ENCODE results near the gene SLC9C2. TPM values are rescaled to one million over a fixed set of nuclear protein-coding genes. Genes with fewer than 3 reads are reported as not detected.

The SLC9C2 gene
- total RNA-seq, 1 experiment from 2014 or later = not detected

DNA sequence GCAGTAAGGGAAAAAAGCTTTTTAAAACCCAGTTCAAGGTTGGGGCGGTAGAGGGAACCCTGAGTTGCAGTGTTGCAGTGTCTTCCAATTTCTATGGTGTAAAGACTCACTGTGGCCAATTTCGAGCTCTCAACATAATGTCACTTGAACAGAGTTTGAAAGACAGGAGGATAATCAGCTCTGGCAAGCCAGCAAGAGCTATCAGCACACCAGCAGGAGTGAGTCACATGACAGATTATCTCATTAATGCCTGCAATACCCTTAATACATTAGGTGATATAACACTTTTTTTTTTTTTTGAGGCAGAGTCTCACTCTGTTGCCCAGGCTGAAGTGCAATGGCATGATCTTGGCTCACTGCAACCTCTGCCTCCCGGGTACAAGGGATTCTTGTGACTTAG lies 22.8 kb downstream of the SLC9C2 start:
- no peak for DNase-seq
- ChIA-PET POLR2A (ENCODE audit: unreplicated experiment) (no interaction called here), CTCF (no interaction called here)
- TF ChIP-seq EZH2 (IDR thresholded peaks at IDR 0.05; ENCODE audit: low read depth) = no peak
- TF ChIP-seq, protein P1, sequence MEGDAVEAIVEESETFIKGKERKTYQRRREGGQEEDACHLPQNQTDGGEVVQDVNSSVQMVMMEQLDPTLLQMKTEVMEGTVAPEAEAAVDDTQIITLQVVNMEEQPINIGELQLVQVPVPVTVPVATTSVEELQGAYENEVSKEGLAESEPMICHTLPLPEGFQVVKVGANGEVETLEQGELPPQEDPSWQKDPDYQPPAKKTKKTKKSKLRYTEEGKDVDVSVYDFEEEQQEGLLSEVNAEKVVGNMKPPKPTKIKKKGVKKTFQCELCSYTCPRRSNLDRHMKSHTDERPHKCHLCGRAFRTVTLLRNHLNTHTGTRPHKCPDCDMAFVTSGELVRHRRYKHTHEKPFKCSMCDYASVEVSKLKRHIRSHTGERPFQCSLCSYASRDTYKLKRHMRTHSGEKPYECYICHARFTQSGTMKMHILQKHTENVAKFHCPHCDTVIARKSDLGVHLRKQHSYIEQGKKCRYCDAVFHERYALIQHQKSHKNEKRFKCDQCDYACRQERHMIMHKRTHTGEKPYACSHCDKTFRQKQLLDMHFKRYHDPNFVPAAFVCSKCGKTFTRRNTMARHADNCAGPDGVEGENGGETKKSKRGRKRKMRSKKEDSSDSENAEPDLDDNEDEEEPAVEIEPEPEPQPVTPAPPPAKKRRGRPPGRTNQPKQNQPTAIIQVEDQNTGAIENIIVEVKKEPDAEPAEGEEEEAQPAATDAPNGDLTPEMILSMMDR (conservative IDR thresholded peaks at IDR 0.05) = no peak
- Histone ChIP-seq H2AFZ (no peak overlapping the region), H3K79me2 (ENCODE audit: low read depth) (no peaks in the 10 kb centered on the region), H4K20me1 (ENCODE audit: insufficient read depth) (no peaks in the 10 kb centered on the region), H3K36me3 (ENCODE audit: low read depth) (no peaks in the 10 kb centered on the region), H3K4me3 (no peak overlapping the region), H3K27me3 (ENCODE audit: insufficient read depth, low read depth) (no peaks in the 10 kb centered on the region), H3K4me2 (no peak overlapping the region), H3K27ac (no peak overlapping the region), H3K4me1 (replicated peaks; ENCODE audit: insufficient read depth) (no peaks in the 10 kb centered on the region), H3K9me3 (ENCODE audit: insufficient read depth, low read depth) (no peaks in the 10 kb centered on the region), H3K9me2 (ENCODE audit: insufficient read depth) (no peaks in the 10 kb centered on the region), H3F3A (ENCODE audit: insufficient read depth, low read depth) (no peaks in the 10 kb centered on the region)
- BruUV-seq (replicated peaks) = no TSS peak
- intact Hi-C loops (cut with micrococcal nuclease; ENCODE audit: unreplicated experiment) = no loop called here

- Histone ChIP-seq H3K27ac (no peak overlapping the region), H3K36me3 (ENCODE audit: low read depth) (no peaks in the 10 kb centered on the region), H3K27me3 (ENCODE audit: insufficient read depth, low read depth) (no peaks in the 10 kb centered on the region), H3K79me2 (ENCODE audit: low read depth) (no peaks in the 10 kb centered on the region), H4K20me1 (ENCODE audit: insufficient read depth) (no peaks in the 10 kb centered on the region), H3K4me1 (replicated peaks; ENCODE audit: insufficient read depth) (no peaks in the 10 kb centered on the region), H2AFZ (no peak overlapping the region), H3K4me3 (no peak overlapping the region), H3F3A (ENCODE audit: insufficient read depth, low read depth) (no peaks in the 10 kb centered on the region), H3K9me3 (ENCODE audit: insufficient read depth, low read depth) (no peaks in the 10 kb centered on the region), H3K9me2 (ENCODE audit: insufficient read depth) (no peaks in the 10 kb centered on the region), H3K4me2 (no peak overlapping the region)
- intact Hi-C loops (cut with micrococcal nuclease; ENCODE audit: unreplicated experiment) = no loop called here
- POLR2A ChIA-PET (ENCODE audit: unreplicated experiment) = interaction anchor here (0.6 kb wide), 1 partner anchor 141 kb away, joined by 3 read pairs; the partner anchor contains the start of gene KLHL20
- DNase-seq = no peak
- no TSS peak for BruUV-seq (replicated peaks)
- CTCF ChIA-PET = no interaction called here
- TF ChIP-seq EZH2 (IDR thresholded peaks at IDR 0.05; ENCODE audit: low read depth) = no peak
- TF ChIP-seq, protein P1 (conservative IDR thresholded peaks at IDR 0.05) = no peak
Observed at GRCh38 chr1:173573596-173573995, 29.3 kb downstream of the SLC9C2 start.

DNA sequence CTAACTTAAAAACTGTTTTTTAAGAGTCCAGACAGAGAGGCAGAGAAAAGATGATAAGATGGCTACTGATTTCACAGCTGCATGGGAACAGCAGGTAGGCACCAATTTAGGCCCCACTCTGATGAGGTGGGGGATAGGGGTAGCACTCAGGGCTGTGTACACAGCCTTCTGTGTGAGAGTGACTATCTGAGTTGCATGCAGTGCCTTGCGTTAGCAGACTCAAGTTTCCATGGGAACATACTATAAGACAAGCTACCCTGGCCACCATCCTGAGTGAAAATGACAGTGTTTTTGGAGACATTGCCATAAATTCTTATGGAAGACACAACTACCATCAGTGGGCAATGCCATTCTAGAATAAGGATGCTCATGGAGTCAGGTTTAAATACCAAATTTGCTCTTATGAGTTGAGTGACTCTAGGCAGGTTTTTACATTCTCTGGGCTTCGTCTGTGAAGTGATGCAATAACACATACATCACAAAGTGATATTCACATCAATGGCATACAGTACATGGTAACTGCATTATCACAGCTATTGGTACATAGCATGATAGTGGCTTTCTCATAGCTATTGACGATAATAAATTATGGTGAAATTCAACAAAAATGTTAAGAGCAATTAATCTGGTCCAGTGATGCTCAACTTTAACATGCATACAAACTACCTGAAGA lies 30.5 kb downstream of the SLC9C2 start:
- Histone ChIP-seq H3K9me2 (ENCODE audit: insufficient read depth) (no peaks in the 10 kb centered on the region), H3K4me2 (no peak overlapping the region), H3K4me3 (no peak overlapping the region), H3K27ac (no peak overlapping the region), H3K27me3 (ENCODE audit: insufficient read depth, low read depth) (no peaks in the 10 kb centered on the region), H3F3A (ENCODE audit: insufficient read depth, low read depth) (no peaks in the 10 kb centered on the region), H3K79me2 (ENCODE audit: low read depth) (no peaks in the 10 kb centered on the region), H2AFZ (no peak overlapping the region), H3K36me3 (ENCODE audit: low read depth) (no peaks in the 10 kb centered on the region), H3K4me1 (replicated peaks; ENCODE audit: insufficient read depth) (no peaks in the 10 kb centered on the region), H3K9me3 (ENCODE audit: insufficient read depth, low read depth) (no peaks in the 10 kb centered on the region), H4K20me1 (ENCODE audit: insufficient read depth) (no peaks in the 10 kb centered on the region)
- DNase-seq = no peak
- ChIA-PET POLR2A (ENCODE audit: unreplicated experiment) (no interaction called here), CTCF (no interaction called here)
- TF ChIP-seq, protein P1 (conservative IDR thresholded peaks at IDR 0.05) = no peak
- TF ChIP-seq EZH2 (IDR thresholded peaks at IDR 0.05; ENCODE audit: low read depth) = no peak
- intact Hi-C loops (cut with micrococcal nuclease; ENCODE audit: unreplicated experiment) = no loop called here
- no TSS peak for BruUV-seq (replicated peaks)
